ENCODE measurements around the gene RFTN1. TPM values are rescaled to one million over a fixed set of nuclear protein-coding genes. Genes with fewer than 3 reads are reported as not detected.

RFTN1 gene
- total and polyA plus RNA-seq, 7 donors, result 10.9 to 26.4 (median 22.2) TPM

GRCh38 chr3:16480861-16481545, 32.5 kb downstream of the RFTN1 start:
- H3K27ac ChIP-seq, result peak overlapping the region in 2 of 4 donors; percentile 51 to 54
- 24 to 36% methylated on average over 5 of the region's 5 CpGs for WGBS, 2 donors

GRCh38 chr3:16478516-16478915, 35.0 kb downstream of the RFTN1 start:
- intact Hi-C loops (cut with DNase I), result no loop called here
- Histone ChIP-seq H3K4me1 (peaks cover 0 to 21% (median 8%) of the 10 kb centered on the region in 4 donors), H3K36me3 (no peaks in the 10 kb centered on the region), H3K4me3 (no peak overlapping the region), H3K27me3 (no peaks in the 10 kb centered on the region), H3K9me3 (no peaks in the 10 kb centered on the region), H3K27ac (no peak overlapping the region)
- WGBS, 2 donors, result 94% methylated on average over 2 of the region's 2 CpGs
- DNase-seq, result no peak
- TF ChIP-seq EP300 (IDR thresholded peaks at IDR 0.05) (no peak), CTCF (IDR thresholded peaks at IDR 0.05) (no peak), POLR2AphosphoS5 (IDR thresholded peaks at IDR 0.05) (no peak), POLR2A (IDR thresholded peaks at IDR 0.05) (no peak)

More at GRCh38 chr3:16480861-16481545, 32.5 kb downstream of the RFTN1 start:
- no peak for TF ChIP-seq POLR2AphosphoS5 (IDR thresholded peaks at IDR 0.05)
- TF ChIP-seq CTCF (IDR thresholded peaks at IDR 0.05), result no peak
- no peak for TF ChIP-seq EP300 (IDR thresholded peaks at IDR 0.05)
- TF ChIP-seq POLR2A (IDR thresholded peaks at IDR 0.05), result no peak
- Histone ChIP-seq H3K36me3 (no peaks in the 10 kb centered on the region), H3K4me3 (no peak overlapping the region), H3K4me1 (peaks cover 0 to 30% (median 10%) of the 10 kb centered on the region in 4 donors), H3K9me3 (no peaks in the 10 kb centered on the region), H3K27me3 (no peaks in the 10 kb centered on the region)
- intact Hi-C loops (cut with DNase I), result no loop called here
- DNase-seq, result no peak

GRCh38 chr3:16477521-16477920, 36.0 kb downstream of the RFTN1 start:
- Histone ChIP-seq H3K9me3 (no peaks in the 10 kb centered on the region), H3K27ac (peak overlapping the region in 1 of 4 donors; percentile 27), H3K36me3 (no peaks in the 10 kb centered on the region), H3K27me3 (no peaks in the 10 kb centered on the region), H3K4me3 (no peak overlapping the region), H3K4me1 (peaks cover 0 to 16% (median 8%) of the 10 kb centered on the region in 4 donors)
- DNase-seq, result no peak
- WGBS, 2 donors, result 81 to 86% methylated on average over 3 of the region's 3 CpGs
- intact Hi-C loops (cut with DNase I), result no loop called here
- TF ChIP-seq POLR2A (IDR thresholded peaks at IDR 0.05), result no peak

GRCh38 chr3:16477056-16477455, 36.4 kb downstream of the RFTN1 start:
- Histone ChIP-seq H3K36me3 (no peaks in the 10 kb centered on the region), H3K27me3 (no peaks in the 10 kb centered on the region), H3K27ac (peak overlapping the region in 1 of 4 donors; percentile 27), H3K4me1 (peaks cover 0 to 16% (median 7%) of the 10 kb centered on the region in 4 donors), H3K9me3 (no peaks in the 10 kb centered on the region), H3K4me3 (no peak overlapping the region)
- intact Hi-C loops (cut with DNase I), result no loop called here
- TF ChIP-seq POLR2AphosphoS5 (IDR thresholded peaks at IDR 0.05), result no peak
- no peak for TF ChIP-seq POLR2A (IDR thresholded peaks at IDR 0.05)
- TF ChIP-seq CTCF (IDR thresholded peaks at IDR 0.05), result no peak
- TF ChIP-seq EP300 (IDR thresholded peaks at IDR 0.05), result no peak
- no peak for DNase-seq

GRCh38 chr3:16476636-16477035, 36.9 kb downstream of the RFTN1 start:
- H3K9me3 ChIP-seq, result no peaks in the 10 kb centered on the region
- no peaks in the 10 kb centered on the region for H3K36me3 ChIP-seq
- no peak for DNase-seq
- intact Hi-C loops (cut with DNase I), result no loop called here
- no peak for TF ChIP-seq CTCF (IDR thresholded peaks at IDR 0.05)
- TF ChIP-seq EP300 (IDR thresholded peaks at IDR 0.05), result no peak
- no peak for TF ChIP-seq POLR2A (IDR thresholded peaks at IDR 0.05)
- no peak for TF ChIP-seq POLR2AphosphoS5 (IDR thresholded peaks at IDR 0.05)
- 48 to 69% methylated on average over 5 of the region's 5 CpGs for WGBS, 2 donors
- peaks cover 0 to 12% (median 5%) of the 10 kb centered on the region in 4 donors for H3K4me1 ChIP-seq
- H3K27me3 ChIP-seq, result no peaks in the 10 kb centered on the region
- H3K27ac ChIP-seq, result peak overlapping the region in 1 of 4 donors; percentile 27
- no peak overlapping the region for H3K4me3 ChIP-seq

Measured in sigmoid colon (tissue), 7 donors.